ENCODE measurements around the gene PNKD.

The PNKD gene

GRCh38 chr2:218317835-218318234 is 47.5 kb downstream of the PNKD start:
- DNase-seq (ENCODE audit: low read depth): no peak

DNA sequence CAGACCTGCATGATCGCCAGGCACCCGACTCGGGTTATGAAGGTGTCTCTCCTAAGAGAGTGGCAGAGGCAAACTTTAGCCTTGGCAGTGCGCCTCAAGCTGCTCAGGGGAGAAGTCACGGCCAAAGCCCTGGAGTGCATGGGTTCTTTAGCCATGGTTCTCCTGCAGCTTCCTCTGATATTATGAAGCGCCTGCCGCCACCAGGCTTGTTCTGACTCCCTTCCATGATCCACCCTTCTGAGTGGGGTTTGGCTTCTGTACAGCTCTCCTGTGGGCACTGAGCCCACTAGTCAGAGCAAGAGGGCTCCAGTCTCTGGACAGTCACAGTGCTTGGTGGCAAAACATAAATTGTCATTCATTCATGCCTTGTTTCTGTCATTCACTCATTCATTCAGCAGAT is 47.9 kb downstream of the PNKD start:
- no peak for DNase-seq (ENCODE audit: low read depth)

GRCh38 chr2:218319813-218320365 is 49.6 kb downstream of the PNKD start:
- DNase-seq (ENCODE audit: low read depth): no peak

DNA sequence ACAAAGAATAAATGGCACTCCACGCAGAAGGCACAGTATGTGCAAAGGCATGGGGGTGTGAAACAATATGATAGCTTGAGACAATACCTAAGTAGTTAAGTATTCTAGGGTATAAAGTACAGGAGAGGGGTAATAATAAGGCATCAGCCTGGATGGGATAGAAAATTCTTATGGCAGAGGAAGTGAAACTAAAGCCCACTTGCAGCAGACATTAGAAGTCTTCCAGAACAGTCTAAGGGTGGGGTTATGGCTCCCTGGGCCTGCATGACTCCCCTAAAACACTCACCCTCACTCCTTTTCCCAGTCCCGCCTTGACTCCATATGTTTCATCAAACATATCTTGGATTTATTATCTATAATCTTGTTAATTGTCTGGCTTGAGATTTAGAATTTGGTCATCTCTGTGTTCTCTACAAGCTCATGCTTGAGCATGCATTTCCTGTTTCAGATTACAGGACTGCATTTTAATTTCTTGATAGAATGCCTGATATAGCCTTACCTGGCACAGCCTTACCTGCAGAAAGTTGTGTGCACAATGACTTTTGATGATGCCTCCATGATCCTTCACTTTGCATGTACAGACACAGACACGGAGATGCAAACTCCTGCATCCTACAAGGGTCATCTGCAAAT is 50.5 kb downstream of the PNKD start:
- DNase-seq (ENCODE audit: low read depth): no peak

GRCh38 chr2:218322768-218323525 is 52.6 kb downstream of the PNKD start:
- no peak for DNase-seq (ENCODE audit: low read depth)

GRCh38 chr2:218323526-218324472 is 53.5 kb downstream of the PNKD start:
- DNase-seq (ENCODE audit: low read depth): no peak

DNA sequence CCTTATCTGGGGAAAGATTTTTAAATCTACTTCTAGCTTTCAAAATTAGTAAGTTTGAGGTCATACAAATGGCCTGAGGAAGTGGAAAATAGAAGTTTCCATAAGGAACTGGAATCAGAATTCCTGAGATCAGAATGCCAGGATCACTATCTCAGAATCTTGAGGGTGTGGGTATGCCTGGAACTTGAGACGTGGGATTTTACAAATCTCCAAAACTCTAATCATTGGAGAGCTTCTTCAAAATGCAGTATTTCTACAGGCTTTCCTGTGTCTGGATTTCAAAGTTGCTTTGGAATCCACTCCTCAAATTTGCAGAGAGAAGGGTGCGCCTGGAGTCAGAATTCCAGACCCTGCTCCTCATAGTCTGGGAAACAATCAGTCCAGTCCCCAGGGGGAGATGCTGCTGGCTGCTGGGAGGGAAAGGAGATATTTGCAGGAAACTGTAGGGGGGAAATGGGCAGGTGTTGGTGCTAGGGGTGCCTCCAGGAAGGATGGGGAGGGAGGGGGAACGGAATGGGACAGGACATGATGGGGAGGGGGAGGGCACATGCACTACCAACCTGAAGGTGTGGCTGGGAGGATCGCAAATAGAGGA is 55.3 kb downstream of the PNKD start:
- no peak for DNase-seq (ENCODE audit: low read depth)

GRCh38 chr2:218326315-218326714 is 56.0 kb downstream of the PNKD start:
- no peak for DNase-seq (ENCODE audit: low read depth)

GRCh38 chr2:218327451-218328210 is 57.3 kb downstream of the PNKD start:
- DNase-seq (ENCODE audit: low read depth): no peak

- DNase-seq (ENCODE audit: low read depth): no peak
These were observed 58.0 kb downstream of the PNKD start for GRCh38 chr2:218328294-218328693.

DNA sequence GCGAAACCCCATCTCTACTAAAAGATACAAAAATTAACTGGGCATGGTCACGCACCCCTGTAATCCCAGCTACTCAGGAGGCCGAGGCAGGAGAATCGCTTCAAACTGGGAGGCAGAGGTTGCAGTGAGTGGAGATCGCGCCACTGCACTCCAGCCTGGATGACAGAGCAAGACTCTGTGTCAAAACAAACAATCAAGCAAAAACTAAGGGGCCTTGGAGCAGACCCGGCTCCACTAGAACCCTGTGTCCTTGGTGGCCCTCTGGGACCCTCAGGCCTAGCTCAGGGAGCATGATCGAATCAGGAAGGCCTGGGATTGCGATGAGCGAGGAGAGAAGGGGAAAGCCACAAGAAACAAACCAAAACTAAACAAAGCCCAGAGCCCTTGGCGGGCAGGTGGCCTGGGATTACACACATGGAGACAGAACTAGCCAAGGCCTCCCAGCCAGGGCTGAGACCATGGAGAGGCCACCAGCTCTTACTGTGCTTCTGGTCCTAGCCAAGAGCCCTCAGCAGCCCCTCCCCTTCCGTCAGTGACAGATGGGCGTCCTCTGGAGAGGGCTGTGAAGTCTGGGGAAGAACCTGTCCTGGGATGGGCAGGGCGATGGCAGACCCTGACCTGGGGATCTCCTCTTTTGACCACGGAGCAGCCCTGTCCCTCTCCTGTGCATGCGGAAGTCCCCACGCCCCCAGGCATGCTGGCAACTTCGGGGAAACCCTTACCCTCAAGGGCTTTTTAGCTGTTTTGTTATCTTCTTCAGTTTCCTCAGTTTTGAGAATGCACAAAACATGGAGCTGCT is 58.9 kb downstream of the PNKD start:
- DNase-seq (ENCODE audit: low read depth): no peak

- DNase-seq (ENCODE audit: low read depth): no peak
These were observed 59.7 kb downstream of the PNKD start for GRCh38 chr2:218329826-218330593.

DNA sequence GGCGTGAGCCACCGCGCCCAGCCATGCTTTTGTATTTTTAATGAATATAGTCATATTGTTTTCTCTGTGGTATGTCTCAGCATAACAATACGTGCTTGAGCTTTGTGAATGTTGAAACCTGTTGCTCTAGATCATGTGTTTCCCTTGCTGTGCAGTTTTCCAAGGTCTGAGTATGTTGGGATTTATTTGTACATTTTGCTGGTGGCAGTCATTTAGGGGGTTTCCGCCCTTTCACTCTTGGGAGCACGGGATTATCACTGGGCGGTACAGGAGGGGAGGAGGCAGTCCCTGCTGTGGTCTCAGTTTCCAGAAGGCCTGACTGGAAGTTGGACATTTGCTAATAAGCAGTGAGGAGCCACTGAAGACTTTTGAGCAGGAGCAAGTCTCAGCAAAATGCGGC is 61.4 kb downstream of the PNKD start:
- DNase-seq (ENCODE audit: low read depth): no peak

DNA sequence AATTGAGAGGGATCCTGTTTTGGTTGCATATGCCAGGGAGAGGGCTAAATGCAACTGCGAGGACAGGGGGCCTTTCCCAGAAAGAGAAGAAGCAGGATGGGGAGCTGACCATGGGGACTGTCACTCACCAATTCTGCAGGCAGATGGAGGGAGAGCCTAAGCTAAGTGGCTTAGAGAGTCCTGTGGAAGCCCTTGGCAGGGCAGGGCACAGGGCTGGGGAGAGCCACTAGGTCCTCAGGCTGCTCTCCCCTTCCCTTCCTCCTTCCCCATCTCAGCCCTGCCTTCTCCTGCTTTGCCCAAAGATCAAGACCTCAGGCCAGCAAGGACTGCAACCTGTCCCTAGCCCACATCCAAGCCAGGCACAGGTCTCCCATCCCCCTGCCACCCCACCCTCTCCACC is 62.0 kb downstream of the PNKD start:
- DNase-seq (ENCODE audit: low read depth): no peak

- no peak for DNase-seq (ENCODE audit: low read depth)
These were observed 62.8 kb downstream of the PNKD start for GRCh38 chr2:218332920-218333645.

DNA sequence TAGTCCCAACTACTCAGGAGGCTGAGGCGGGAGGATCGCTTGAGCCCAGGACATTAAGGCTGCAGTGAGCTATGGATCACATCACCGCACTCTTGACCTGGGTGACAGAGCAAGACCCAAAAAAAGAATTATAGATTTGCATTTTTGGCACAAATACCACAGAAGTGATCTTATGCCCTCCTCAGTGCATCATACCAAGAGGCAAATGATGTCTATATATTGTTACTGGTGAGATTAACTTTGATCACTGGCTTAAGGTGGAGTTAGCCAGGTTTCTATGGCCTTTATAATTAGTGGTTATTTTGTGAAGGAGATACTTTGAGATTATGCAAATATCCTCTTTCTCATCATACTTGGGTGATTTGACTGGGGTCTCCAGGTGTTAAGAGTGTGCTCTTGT is 64.2 kb downstream of the PNKD start:
- DNase-seq (ENCODE audit: low read depth): no peak

DNA sequence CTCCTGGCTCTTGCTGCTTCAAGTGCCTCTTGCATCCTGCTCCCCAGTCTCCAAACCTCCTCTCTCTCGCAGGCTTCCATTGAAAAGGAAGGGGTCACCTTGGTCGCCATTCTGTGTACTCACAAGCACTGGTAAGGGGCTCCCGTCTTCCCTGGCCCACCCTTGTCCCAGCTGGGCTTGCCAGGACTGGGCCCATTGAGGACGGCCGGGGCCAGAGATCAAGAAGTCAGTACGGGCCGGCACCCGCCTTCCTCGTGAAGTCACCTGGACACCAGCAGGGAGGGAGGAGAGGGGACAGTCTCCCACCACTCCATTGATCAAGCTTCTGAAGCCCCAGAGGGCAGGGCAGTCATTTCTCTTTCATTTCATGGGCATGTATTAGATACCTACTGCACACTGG is 70.3 kb downstream of the PNKD start:
- DNase-seq (ENCODE audit: low read depth): no peak

DNA sequence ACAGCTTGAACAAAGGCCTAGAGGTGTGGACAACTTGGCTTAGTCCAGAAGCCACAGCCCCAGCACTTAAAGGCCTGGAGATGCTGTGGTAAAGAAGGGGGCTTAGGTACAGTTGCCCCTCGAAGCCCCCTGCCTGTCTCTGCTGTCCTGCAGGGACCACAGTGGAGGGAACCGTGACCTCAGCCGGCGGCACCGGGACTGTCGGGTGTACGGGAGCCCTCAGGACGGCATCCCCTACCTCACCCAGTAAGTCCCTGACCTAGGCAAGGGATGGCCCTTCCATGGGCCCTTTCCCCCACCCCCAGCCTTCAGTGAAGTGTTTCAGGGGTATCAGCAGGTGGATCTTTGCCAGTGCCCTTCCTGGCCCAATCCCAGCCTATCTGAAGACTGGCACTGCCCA is 71.1 kb downstream of the PNKD start:
- no peak for DNase-seq (ENCODE audit: low read depth)

- DNase-seq (ENCODE audit: low read depth): no peak
These were observed 72.5 kb downstream of the PNKD start for GRCh38 chr2:218342837-218343236.
